Activated T-cell treated with anti-CD3 and anti-CD28 coated beads, Interleukin-2, amount 50 U/mL, for 48 hours (primary cell): ENCODE data around the gene PLA2G2C.
"Not testable (repeated sequence)": the region's sequence is repeated elsewhere in the genome, so short reads cannot be mapped to it uniquely, and the experiment has no call there.

Source experiments
- DNase-seq, 2 experiments: peaks; one replicate each; pipeline ENCODE4 v3.0.0-alpha.2; 2020

Gene PLA2G2C

GRCh38 chr1:20185834-20186782 is at the start of gene PLA2G2C, which contains the start of gene UBXN10:
PLA2G2C (minus strand) TSS chr1:20186518; CDS start chr1:20177363, 9,155 bp downstream.
UBXN10 (plus strand) TSS chr1:20186096; CDS start chr1:20190562, 4,466 bp downstream.
- peak; percentile 81 to 83 for DNase-seq

- DNase-seq: no peak
Measured at GRCh38 chr1:20234788-20235535, 48.6 kb upstream of the PLA2G2C start.

- no peak for DNase-seq
Measured at GRCh38 chr1:20233866-20234265, 47.5 kb upstream of the PLA2G2C start.

GRCh38 chr1:20233394-20233793 is 47.1 kb upstream of the PLA2G2C start:
- DNase-seq: no peak

GRCh38 chr1:20232564-20232963 is 46.2 kb upstream of the PLA2G2C start:
- not testable (repeated sequence) for DNase-seq

GRCh38 chr1:20229171-20229570 is 42.9 kb upstream of the PLA2G2C start:
- DNase-seq: no peak

- DNase-seq: no peak
Measured at GRCh38 chr1:20228314-20228825, 42.1 kb upstream of the PLA2G2C start.

GRCh38 chr1:20227704-20228103 is 41.4 kb upstream of the PLA2G2C start:
- no peak for DNase-seq

- no peak for DNase-seq
Measured at GRCh38 chr1:20224546-20224945, 38.2 kb upstream of the PLA2G2C start.

GRCh38 chr1:20223551-20224419 is 37.5 kb upstream of the PLA2G2C start:
- no peak for DNase-seq

- DNase-seq: no peak
Measured at GRCh38 chr1:20223106-20223505, 36.8 kb upstream of the PLA2G2C start.

GRCh38 chr1:20220036-20220435 is 33.7 kb upstream of the PLA2G2C start:
- no peak for DNase-seq

GRCh38 chr1:20219053-20219452 is 32.7 kb upstream of the PLA2G2C start:
- not testable (repeated sequence) for DNase-seq

- DNase-seq: no peak
Measured at GRCh38 chr1:20216574-20216973, 30.3 kb upstream of the PLA2G2C start.

- no peak for DNase-seq
Measured at GRCh38 chr1:20215716-20216115, 29.4 kb upstream of the PLA2G2C start.

GRCh38 chr1:20212685-20213331 is 26.5 kb upstream of the PLA2G2C start:
- peak; percentile 63 to 67 for DNase-seq

GRCh38 chr1:20212085-20212684 is 25.9 kb upstream of the PLA2G2C start:
- DNase-seq: no peak

GRCh38 chr1:20211511-20211931 is 25.2 kb upstream of the PLA2G2C start:
- no peak for DNase-seq

- no peak for DNase-seq
Measured at GRCh38 chr1:20210736-20211460, 24.6 kb upstream of the PLA2G2C start.

- no peak for DNase-seq
Measured at GRCh38 chr1:20209471-20209870, 23.2 kb upstream of the PLA2G2C start.

GRCh38 chr1:20207546-20207945 is 21.2 kb upstream of the PLA2G2C start:
- no peak for DNase-seq
